Fibroblast of villous mesenchyme (primary cell): ENCODE data around the gene UBQLN4. TPM values are rescaled to one million over a fixed set of nuclear protein-coding genes. Genes with fewer than 3 reads are reported as not detected.

ENCODE experiments used
- DNase-seq: peaks from one replicate; pipeline ENCODE4 v3.0.0-alpha.2; 2010; ENCODE audit warnings: low read depth
- H3K4me3 ChIP-seq: 2 replicates; pipeline ENCODE4 v1.5.1; 2011; ENCODE audit warnings: low read depth, mild to moderate bottlenecking, low read length
- total RNA-seq: library from RNA; depleted of rRNA; stranded (reverse); fragments of >200 nt; gene quantifications from 2 replicates; pipeline ENCODE4 v1.2.3, GENCODE V29; 2012
- TF ChIP-seq, protein P1 (sequence below): IDR thresholded peaks from 2 replicates; pipeline ENCODE4 v1.5.1; 2012; ENCODE audit warnings: low read depth, mild to moderate bottlenecking, low read length; ENCODE audit not compliant: insufficient read depth

UBQLN4 gene
- total RNA-seq, 1 donor = 20.3 TPM

DNA sequence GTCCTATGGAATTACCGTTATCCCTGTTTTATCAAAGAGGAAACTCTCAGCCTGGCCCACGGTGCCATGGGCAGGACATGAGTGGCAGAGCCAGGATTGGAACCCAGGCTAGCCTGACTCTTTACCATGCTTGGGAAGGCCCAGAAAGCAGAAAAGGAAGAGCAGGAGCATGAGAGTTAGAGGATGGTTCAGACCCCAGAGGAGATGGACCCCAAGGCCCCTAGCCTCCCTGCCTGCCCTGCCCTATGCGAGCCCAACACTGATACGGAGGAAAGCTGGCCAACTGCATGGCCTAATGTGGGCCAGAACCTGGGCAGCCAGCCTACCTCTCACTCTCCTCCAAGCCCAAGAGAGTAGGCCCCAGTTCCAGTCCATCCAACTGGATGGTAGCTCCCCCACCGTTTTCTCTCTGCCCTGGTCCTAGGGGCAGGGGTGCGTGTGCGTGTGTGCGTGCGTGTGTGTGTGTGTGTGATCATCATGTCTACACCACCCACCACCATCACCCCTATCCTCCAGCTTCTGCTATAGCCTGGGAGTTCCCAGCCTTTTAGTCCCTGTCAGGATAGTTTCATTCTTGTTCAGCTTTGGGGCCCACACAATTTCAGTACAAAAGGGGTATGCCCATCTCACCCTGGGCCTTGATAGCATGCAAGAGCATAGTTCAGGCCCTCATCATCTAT is 44.0 kb upstream of the UBQLN4 start:
- DNase-seq = no peak
- H3K4me3 ChIP-seq = no peak overlapping the region
- TF ChIP-seq, protein P1, sequence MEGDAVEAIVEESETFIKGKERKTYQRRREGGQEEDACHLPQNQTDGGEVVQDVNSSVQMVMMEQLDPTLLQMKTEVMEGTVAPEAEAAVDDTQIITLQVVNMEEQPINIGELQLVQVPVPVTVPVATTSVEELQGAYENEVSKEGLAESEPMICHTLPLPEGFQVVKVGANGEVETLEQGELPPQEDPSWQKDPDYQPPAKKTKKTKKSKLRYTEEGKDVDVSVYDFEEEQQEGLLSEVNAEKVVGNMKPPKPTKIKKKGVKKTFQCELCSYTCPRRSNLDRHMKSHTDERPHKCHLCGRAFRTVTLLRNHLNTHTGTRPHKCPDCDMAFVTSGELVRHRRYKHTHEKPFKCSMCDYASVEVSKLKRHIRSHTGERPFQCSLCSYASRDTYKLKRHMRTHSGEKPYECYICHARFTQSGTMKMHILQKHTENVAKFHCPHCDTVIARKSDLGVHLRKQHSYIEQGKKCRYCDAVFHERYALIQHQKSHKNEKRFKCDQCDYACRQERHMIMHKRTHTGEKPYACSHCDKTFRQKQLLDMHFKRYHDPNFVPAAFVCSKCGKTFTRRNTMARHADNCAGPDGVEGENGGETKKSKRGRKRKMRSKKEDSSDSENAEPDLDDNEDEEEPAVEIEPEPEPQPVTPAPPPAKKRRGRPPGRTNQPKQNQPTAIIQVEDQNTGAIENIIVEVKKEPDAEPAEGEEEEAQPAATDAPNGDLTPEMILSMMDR = no peak

DNA sequence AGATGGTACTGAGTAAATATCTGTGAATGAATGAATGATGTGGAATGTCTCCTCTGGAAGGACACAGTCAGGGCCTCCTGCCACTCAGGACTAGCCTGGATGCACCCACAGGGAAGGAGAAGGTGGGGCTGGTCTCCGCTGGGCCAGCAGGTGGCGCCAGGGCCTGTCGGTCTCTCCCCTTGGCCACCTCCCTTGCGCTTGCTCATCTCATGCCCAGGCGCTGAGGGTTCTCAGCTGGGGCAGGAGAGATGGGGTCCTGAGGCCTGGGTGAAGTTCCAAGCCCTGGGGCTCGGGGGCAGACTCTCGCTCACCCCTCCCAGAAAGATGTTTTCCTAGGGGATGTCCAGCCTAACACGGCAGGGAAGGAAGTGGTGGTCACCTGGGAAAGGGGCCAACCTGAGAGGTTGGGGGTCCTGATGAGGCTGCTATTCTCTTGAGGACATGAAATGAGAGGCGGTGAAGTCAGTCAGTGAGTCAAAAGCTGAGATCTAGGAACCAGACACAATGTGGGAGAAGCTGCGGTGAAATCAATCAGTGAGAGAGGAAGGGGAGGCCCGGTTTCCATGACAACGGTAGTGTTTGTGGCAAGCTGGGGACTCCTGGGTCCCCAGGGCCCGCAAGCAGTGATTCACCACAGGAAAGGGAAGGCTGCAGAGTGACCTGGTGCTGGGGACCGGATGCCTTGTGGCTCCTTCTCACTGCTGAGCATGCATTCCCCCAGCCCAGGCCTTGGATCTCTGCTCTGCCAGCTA is 43.2 kb upstream of the UBQLN4 start:
- peak; percentile 82 for DNase-seq

DNA sequence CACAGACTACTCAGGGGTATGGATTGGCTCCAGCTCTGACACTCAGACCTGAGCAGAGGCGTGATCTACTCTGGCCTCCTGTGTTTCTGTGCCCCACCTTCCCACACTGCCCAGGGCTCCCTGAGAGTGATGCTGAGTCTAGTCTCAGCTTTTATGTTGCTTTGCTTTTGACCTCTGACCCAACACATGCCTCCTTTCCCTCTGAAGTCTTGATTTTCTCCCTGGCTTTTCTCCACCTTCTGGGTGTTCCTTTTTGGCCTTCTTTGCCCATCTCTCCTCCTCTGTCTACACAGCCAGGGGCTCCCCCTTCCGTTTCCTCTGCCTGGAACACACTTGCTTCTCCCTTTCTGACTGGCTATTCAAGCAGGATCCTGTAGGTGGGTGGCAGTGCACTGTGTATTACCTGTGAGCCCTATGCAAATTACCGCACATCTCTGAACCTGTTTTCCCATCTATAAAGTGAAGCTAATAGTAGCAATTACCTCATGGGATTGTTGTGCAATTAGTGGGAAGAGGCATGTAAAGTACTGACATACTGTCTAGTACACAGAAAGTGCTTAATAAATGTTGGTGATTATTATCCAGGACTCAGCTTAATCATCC is 42.4 kb upstream of the UBQLN4 start:
- no peak for DNase-seq
- TF ChIP-seq, protein P1 = no peak

More for the DNA sequence above, 43.2 kb upstream of the UBQLN4 start:
- TF ChIP-seq, protein P1 = peak; percentile 97
- H3K4me3 ChIP-seq = no peak overlapping the region

DNA sequence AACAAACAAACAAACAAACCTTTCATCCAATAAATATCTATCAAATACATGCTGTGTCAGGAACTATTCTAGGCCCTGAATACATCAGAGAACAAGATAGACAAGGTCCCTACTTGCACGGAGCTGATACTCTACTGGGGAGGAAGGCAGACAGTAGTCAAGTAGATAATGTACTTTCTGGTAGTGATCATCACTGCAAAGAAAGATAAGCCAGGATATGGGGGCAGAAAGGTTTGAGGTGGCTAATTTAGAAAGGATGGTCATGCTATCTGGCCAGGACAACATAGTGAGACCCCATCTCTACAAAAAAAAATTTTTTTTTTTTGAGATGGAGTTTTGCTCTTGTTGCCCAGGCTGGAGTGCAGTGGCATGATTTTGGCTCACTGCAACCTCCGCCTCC is 38.0 kb upstream of the UBQLN4 start:
- H3K4me3 ChIP-seq = no peak overlapping the region
- TF ChIP-seq, protein P1 = no peak
- no peak for DNase-seq

More for the DNA sequence above, 42.4 kb upstream of the UBQLN4 start:
- H3K4me3 ChIP-seq = no peak overlapping the region

DNA sequence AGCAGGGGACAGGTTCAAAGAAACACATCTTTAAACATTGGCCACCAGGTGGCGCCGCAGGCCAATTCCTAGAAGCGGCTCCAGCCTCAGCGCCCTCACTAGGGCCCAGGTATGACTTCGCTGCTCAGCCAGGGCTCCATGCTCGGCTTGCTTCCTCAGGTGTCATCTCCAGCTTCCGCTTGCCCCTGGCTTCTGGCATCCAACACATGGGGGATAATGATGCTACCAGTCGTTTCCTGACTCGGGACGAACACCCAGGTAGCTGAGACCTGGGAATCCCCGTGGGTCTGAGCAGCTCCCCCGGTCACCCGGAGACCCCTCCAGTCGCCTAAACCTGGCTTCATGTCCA is 37.2 kb upstream of the UBQLN4 start:
- TF ChIP-seq, protein P1 = peak; percentile 71
- DNase-seq = peak; percentile 81
- no peak overlapping the region for H3K4me3 ChIP-seq

DNA sequence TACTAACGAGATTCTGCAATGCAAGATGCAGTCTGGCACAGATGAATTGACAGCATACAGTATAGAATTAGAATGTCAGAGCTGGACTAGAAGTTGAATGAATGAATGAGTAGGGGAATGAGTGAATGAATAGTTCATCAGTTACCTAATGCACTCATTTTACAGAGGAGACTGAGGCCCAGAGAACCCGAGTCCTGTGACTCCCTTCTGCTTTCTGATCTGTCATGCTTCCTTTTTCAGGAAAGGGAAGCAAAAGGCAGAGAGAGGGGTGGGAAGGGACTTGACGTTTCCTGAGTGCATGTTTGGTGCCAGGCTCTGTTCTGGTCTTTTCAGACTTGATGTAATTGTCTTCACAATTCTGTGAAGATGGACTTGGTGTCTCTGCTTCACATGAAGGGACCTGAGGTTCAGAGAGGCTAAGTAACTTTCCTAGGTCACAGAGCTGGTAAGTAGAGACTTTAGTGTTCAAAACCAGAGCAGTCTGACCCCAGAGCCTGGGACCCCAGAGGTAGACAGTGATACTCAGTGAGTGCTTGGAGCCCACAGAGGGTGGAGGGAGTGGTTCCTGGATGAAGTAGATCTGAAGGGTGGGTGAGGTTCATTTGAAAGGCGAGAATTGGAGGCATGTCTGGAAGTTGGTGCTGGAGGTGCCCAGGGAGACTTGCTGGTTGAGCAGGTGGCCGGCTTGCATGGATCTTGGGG is 36.7 kb upstream of the UBQLN4 start:
- no peak for DNase-seq
- TF ChIP-seq, protein P1 = no peak
- H3K4me3 ChIP-seq = no peak overlapping the region
